Raji (cell line): ENCODE data around the gene NBPF4.

Experiments used
- POLR2A ChIP-seq: IDR thresholded peaks from 2 replicates; pipeline ENCODE4 v1.6.1; 2011; ENCODE audit warnings: low read depth, low read length, control low read depth; ENCODE audit not compliant: insufficient read depth

The NBPF4 gene

GRCh38 chr1:108182959-108183700 lies 60.7 kb downstream of the NBPF4 start:
- TF ChIP-seq POLR2A, result no peak

- no peak for TF ChIP-seq POLR2A
Observed at GRCh38 chr1:108179018-108179417, 64.9 kb downstream of the NBPF4 start.
